ENCODE measurements around the gene CACNG5. TPM values are rescaled to one million over a fixed set of nuclear protein-coding genes. Genes with fewer than 3 reads are reported as not detected.

CACNG5 gene
- total RNA-seq, 1 donor from 2014 or later: not detected

- Mint-ChIP-seq H3K27me3 (ENCODE audit: unreplicated experiment) (peaks cover 11% of the 10 kb centered on the region), H3K36me3 (ENCODE audit: low read depth, unreplicated experiment) (no peaks in the 10 kb centered on the region), H3K4me3 (ENCODE audit: unreplicated experiment) (no peak overlapping the region), H3K9me3 (ENCODE audit: unreplicated experiment) (no peaks in the 10 kb centered on the region), H3K27ac (ENCODE audit: unreplicated experiment) (no peak overlapping the region), H3K4me1 (ENCODE audit: unreplicated experiment) (no peaks in the 10 kb centered on the region)
- no peak for DNase-seq (ENCODE audit: low spot score)
- no peak for TF ChIP-seq CTCF (IDR thresholded peaks at IDR 0.05; ENCODE audit: unreplicated experiment)
Measured at GRCh38 chr17:66915204-66915611, 80.3 kb downstream of the CACNG5 start.

- Mint-ChIP-seq H3K27me3 (ENCODE audit: unreplicated experiment) (peaks cover 11% of the 10 kb centered on the region), H3K9me3 (ENCODE audit: unreplicated experiment) (no peaks in the 10 kb centered on the region), H3K27ac (ENCODE audit: unreplicated experiment) (no peak overlapping the region), H3K4me1 (ENCODE audit: unreplicated experiment) (no peaks in the 10 kb centered on the region), H3K36me3 (ENCODE audit: low read depth, unreplicated experiment) (no peaks in the 10 kb centered on the region), H3K4me3 (ENCODE audit: unreplicated experiment) (no peak overlapping the region)
- no peak for DNase-seq (ENCODE audit: low spot score)
- no peak for TF ChIP-seq CTCF (IDR thresholded peaks at IDR 0.05; ENCODE audit: unreplicated experiment)
Measured at GRCh38 chr17:66915792-66916191, 80.9 kb downstream of the CACNG5 start.

- Mint-ChIP-seq H3K4me3 (ENCODE audit: unreplicated experiment) (no peak overlapping the region), H3K9me3 (ENCODE audit: unreplicated experiment) (no peaks in the 10 kb centered on the region), H3K4me1 (ENCODE audit: unreplicated experiment) (no peaks in the 10 kb centered on the region), H3K27ac (ENCODE audit: unreplicated experiment) (no peak overlapping the region), H3K36me3 (ENCODE audit: low read depth, unreplicated experiment) (no peaks in the 10 kb centered on the region), H3K27me3 (ENCODE audit: unreplicated experiment) (peaks cover 11% of the 10 kb centered on the region)
- DNase-seq (ENCODE audit: low spot score): no peak
- TF ChIP-seq CTCF (IDR thresholded peaks at IDR 0.05; ENCODE audit: unreplicated experiment): no peak
Measured at GRCh38 chr17:66916946-66917345, 82.0 kb downstream of the CACNG5 start.

DNA sequence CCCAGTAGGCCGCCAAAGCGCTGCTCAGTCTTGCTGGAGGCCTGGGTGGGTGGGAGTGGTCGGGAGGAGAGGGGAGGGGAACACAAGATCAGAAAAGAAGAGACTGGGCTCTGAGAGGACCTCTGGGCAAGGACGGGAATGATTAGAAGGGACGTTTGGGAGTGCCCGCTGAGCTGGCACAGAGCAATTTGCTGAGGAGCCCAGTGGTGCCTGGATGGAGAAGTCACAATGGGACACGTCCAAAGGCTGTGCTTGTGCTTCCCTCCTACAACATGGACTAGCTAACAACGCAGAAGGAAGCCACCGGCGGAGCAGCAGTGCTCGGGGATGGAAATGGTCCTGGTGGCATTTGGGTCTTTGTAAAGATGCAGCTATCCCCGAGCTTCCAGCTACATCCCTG lies 84.0 kb downstream of the CACNG5 start:
- Mint-ChIP-seq H3K4me1 (ENCODE audit: unreplicated experiment) (no peaks in the 10 kb centered on the region), H3K27ac (ENCODE audit: unreplicated experiment) (no peak overlapping the region), H3K4me3 (ENCODE audit: unreplicated experiment) (no peak overlapping the region), H3K27me3 (ENCODE audit: unreplicated experiment) (peaks cover 11% of the 10 kb centered on the region), H3K9me3 (ENCODE audit: unreplicated experiment) (no peaks in the 10 kb centered on the region), H3K36me3 (ENCODE audit: low read depth, unreplicated experiment) (no peaks in the 10 kb centered on the region)
- DNase-seq (ENCODE audit: low spot score): no peak
- TF ChIP-seq CTCF (IDR thresholded peaks at IDR 0.05; ENCODE audit: unreplicated experiment): no peak

- Mint-ChIP-seq H3K36me3 (ENCODE audit: low read depth, unreplicated experiment) (no peaks in the 10 kb centered on the region), H3K27ac (ENCODE audit: unreplicated experiment) (no peak overlapping the region), H3K4me1 (ENCODE audit: unreplicated experiment) (no peaks in the 10 kb centered on the region), H3K4me3 (ENCODE audit: unreplicated experiment) (no peak overlapping the region), H3K9me3 (ENCODE audit: unreplicated experiment) (no peaks in the 10 kb centered on the region), H3K27me3 (ENCODE audit: unreplicated experiment) (peaks cover 11% of the 10 kb centered on the region)
- DNase-seq (ENCODE audit: low spot score): no peak
- no peak for TF ChIP-seq CTCF (IDR thresholded peaks at IDR 0.05; ENCODE audit: unreplicated experiment)
Measured at GRCh38 chr17:66920435-66920834, 85.5 kb downstream of the CACNG5 start.

Data from endothelial cell (in vitro differentiated cells).